ENCODE data around the gene SS18L1.

The SS18L1 gene

DNA sequence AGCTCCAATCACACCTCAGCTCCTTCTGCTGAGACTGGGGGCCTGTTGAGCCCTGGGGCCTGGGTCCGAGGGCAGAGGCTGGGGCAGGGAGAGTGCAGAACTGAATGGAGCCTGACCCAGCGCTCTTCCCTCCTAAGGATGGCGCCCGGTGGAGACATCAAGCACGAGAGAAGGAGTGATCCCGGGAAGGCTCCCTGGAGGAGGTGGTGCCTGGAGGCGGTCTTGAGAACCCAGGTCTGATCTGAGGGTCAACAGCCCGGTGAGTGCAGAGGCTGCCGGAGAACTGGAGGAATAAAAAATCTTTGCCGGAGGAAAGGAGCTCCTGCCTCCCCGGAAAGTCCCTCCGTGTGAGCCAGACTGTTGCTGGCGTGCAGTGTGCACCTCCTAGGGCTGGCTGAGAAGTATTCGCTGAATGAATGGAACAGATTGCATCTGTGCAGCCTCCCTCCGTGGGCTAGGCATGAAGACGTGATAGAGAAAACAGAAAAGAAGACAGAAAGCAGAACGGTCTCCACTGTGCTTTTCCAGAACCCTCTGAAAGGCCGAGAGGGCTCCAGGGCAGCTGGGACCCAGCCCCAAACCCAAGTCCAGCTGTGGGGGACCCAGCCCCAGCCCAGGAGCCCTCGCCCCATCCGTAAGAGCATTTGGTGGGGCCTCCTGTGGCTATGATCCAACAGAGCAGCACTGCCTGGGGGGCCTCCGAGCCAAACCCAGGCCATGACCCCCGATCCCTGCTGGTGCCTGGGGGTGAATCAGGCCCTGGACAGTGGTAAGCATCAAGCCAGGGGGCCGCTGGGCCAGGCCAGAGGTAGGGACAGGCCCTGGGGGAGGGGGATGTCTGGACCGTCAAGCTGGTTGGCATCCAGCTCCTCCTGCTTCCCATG is 83.4 kb downstream of the SS18L1 start:
- no peak for DNase-seq (ENCODE audit: low read depth)

DNA sequence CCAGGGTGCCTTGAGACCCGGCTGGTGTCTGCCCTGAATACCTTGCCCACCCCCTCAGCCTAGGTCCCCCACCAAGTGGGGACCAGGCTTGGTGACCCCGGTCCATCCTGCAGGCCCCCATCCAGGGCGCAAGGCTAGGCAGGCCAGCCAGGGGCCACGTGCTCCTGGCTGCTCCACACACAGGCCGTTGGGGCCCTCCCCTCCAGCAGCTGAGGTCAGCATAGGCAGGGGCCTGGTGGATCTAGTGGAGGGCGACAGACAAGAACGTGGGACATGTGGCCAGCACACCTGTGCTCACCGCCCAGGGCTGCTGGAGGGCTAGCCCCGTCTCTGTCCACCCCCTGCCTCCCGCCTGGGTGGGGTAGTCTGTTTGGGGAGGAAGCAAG is 84.0 kb downstream of the SS18L1 start:
- no peak for DNase-seq (ENCODE audit: low read depth)

DNA sequence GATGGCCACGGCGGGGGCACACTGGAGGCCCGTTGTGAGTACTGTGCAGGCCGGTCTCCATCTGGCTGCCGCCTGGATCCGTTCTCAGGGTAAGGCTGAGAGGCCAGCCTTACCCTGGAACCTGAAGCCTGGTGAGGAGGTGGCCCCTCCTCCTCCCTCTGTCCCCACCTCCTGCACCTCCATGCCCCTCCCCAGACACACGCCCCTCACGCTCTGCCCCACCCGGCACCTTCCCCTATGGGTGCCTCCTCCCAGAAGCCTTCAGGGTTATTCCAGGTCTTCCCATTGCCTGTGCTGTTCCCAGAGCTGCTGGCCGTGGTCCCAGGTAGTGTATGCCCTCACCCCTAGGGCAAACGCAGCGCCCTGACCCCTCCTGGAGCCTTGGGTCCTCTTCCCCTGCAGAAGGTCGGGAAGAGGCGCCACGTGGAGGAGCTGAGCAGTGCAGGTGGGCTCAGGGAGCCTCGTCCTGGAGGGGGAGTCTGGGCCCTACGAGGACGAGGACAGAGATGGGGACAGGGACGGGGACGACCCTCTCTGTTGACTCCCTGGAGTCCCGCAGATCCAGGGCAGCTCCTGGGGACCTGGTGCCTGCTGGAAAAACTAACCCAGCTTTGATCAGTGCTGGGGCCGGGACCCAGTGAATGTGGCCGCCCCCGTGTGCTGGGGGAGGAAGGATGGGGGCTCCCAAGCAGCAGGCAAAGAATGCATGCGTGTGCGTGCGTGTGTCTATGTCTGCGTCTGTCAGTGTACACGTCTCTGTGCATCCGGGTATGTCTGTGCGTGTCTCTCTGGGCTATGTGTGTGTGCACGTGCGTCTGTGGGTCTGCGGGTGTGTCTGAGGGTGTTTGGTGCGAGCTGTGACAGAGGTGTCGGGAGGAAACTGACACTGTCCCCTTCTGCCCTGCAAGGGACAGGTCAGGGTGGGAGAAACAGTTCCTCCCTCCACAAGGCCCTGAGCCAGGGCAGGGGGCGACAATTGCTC is 84.7 kb downstream of the SS18L1 start:
- DNase-seq (ENCODE audit: low read depth) = no peak

DNA sequence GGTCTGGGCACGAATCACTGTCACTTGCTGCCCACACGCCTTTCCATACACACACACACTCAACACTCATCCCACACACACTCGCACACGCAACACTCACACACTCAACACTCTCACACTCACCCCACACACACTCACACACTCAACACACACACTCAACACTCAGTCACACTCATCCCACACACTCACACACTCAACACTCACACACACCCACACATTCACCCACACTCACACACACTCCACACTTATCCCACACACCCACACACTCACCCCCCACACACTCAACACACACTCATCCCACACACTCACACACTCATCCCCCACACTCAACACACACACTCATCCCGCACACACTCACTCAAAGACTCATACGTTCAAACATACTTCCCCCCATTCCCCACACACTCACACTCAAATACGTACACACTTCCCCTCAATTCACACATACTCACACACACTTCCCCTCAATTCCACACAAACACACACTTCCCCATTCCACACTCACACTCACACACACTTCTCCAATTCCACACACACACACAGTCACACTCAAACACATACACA is 85.5 kb downstream of the SS18L1 start:
- DNase-seq (ENCODE audit: low read depth) = no peak

DNA sequence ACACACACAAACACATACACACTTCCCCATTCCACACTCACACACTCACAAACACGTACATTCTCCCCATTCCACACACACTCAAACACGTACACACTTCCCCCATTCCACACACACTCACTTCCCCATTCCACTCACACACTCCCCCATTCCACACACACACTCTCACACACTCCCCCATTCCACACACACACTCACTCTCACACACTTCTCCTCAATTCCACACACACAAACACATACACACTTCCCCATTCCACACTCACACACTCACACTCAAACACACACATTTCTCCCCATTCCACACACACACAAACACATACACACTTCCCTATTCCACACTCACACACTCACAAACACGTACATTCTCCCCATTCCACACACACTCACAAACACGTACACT is 86.1 kb downstream of the SS18L1 start:
- no peak for DNase-seq (ENCODE audit: low read depth)

DNA sequence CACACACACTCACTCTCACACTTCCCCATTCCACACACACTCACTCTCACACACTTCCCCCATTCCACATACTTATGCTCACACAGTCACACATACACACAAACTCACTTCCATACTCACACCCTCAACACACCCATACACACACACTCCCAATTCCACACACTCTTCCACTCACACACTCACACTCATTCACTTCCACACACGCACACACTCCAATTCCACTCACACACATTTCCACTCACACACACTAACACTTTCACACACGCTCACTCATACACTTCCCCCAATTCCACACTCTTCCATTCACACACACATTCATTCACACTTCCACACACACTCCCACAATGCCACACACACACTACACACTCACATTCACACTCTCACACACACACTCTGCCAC is 86.7 kb downstream of the SS18L1 start:
- no peak for DNase-seq (ENCODE audit: low read depth)

DNA sequence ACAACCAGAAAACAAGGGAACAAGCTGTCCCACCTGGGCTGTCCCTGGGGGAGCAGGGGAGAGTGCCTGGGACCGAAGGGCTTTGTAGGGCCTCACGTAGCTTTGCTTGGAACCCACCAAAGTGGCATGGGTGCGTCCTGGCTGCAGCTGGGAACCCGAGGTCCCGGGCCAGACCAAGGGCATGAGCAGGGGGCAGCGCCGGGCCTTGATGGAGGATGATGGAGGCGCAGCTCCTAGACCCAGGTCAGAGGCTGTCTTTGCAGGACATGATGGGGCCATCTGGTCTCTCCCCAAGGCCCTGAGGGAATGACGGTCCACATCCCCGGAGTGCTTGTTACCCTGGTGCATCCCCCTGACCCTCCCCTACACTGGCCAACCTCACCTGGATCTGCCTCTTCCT is 87.1 kb downstream of the SS18L1 start:
- DNase-seq (ENCODE audit: low read depth) = no peak

DNA sequence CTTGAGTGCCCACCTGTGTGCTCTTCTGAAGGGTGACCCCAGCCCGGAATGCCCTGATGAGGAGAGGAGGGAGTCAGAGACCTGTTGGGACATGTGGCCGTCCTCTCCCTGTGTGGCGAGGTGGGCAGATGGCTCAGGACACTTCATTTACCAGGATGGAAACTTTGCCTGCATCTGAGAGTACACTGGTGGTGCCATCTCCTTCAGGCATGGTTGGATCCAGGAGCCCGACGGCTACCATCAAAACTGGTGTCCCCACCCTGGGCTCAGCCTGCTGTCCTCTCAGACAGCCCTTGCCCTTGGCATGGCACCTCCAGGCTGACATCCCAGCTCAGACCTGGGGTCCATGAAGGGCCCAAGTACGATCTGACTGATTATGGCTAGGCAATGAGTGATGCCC is 87.7 kb downstream of the SS18L1 start:
- DNase-seq (ENCODE audit: low read depth) = no peak

Measured in T follicular helper cell (primary cell).